Measurements from ENCODE around the gene ADGRG6.

DNA sequence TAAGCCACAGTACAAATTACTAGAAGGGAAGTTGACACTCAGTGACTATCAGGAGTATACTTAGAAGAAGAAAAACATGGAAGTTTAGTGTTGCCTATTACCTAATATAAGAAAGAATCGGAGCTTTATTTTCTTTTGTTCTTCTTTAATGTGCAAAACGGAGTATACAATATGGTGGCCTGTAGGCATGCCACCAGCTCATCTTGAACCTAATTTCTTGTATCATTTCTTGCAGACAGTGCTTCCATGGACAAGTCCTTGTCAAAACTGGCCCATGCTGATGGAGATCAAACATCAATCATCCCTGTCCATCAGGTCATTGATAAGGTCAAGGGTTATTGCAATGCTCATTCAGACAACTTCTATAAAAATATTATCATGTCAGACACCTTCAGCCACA lies 141.3 kb downstream of the ADGRG6 start:
- TF ChIP-seq, protein P1, sequence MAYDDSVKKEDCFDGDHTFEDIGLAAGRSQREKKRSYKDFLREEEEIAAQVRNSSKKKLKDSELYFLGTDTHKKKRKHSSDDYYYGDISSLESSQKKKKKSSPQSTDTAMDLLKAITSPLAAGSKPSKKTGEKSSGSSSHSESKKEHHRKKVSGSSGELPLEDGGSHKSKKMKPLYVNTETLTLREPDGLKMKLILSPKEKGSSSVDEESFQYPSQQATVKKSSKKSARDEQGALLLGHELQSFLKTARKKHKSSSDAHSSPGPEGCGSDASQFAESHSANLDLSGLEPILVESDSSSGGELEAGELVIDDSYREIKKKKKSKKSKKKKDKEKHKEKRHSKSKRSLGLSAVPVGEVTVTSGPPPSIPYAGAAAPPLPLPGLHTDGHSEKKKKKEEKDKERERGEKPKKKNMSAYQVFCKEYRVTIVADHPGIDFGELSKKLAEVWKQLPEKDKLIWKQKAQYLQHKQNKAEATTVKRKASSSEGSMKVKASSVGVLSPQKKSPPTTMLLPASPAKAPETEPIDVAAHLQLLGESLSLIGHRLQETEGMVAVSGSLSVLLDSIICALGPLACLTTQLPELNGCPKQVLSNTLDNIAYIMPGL (CRISPR knock-in tag; IDR thresholded peaks at IDR 0.05): no peak
- TF ChIP-seq FOXJ3 (CRISPR knock-in tag; IDR thresholded peaks at IDR 0.05; ENCODE audit: borderline replicate concordance) (no peak), CTCF (IDR thresholded peaks at IDR 0.05) (no peak), ZBTB21 (CRISPR knock-in tag; IDR thresholded peaks at IDR 0.05; ENCODE audit: borderline replicate concordance) (no peak), JUN (CRISPR knock-in tag; IDR thresholded peaks at IDR 0.05) (no peak), ZNF138 (CRISPR knock-in tag; conservative IDR thresholded peaks at IDR 0.05) (no peak), ZNF263 (CRISPR knock-in tag; IDR thresholded peaks at IDR 0.05; ENCODE audit: low read depth) (no peak), NFYB (CRISPR knock-in tag; conservative IDR thresholded peaks at IDR 0.05; ENCODE audit: low read depth) (no peak), E2F5 (CRISPR knock-in tag; IDR thresholded peaks at IDR 0.05) (no peak), PREB (CRISPR knock-in tag; IDR thresholded peaks at IDR 0.05; ENCODE audit: borderline replicate concordance) (no peak)
- TF ChIP-seq, protein P2, sequence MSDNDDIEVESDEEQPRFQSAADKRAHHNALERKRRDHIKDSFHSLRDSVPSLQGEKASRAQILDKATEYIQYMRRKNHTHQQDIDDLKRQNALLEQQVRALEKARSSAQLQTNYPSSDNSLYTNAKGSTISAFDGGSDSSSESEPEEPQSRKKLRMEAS (CRISPR knock-in tag; IDR thresholded peaks at IDR 0.05): no peak
- TF ChIP-seq, protein P3, sequence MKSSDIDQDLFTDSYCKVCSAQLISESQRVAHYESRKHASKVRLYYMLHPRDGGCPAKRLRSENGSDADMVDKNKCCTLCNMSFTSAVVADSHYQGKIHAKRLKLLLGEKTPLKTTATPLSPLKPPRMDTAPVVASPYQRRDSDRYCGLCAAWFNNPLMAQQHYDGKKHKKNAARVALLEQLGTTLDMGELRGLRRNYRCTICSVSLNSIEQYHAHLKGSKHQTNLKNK (CRISPR knock-in tag; IDR thresholded peaks at IDR 0.05): no peak
